AG20443 (cell line): ENCODE measurements around the gene ACTN1.
A peak's percentile ranks its signal among the peaks of the same experiment; 100 is the strongest.

Experiments
- DNase-seq: peaks from one replicate; pipeline ENCODE4 v3.0.0; 2012; ENCODE audit warnings: low spot score, mixed read lengths

The ACTN1 gene

DNA sequence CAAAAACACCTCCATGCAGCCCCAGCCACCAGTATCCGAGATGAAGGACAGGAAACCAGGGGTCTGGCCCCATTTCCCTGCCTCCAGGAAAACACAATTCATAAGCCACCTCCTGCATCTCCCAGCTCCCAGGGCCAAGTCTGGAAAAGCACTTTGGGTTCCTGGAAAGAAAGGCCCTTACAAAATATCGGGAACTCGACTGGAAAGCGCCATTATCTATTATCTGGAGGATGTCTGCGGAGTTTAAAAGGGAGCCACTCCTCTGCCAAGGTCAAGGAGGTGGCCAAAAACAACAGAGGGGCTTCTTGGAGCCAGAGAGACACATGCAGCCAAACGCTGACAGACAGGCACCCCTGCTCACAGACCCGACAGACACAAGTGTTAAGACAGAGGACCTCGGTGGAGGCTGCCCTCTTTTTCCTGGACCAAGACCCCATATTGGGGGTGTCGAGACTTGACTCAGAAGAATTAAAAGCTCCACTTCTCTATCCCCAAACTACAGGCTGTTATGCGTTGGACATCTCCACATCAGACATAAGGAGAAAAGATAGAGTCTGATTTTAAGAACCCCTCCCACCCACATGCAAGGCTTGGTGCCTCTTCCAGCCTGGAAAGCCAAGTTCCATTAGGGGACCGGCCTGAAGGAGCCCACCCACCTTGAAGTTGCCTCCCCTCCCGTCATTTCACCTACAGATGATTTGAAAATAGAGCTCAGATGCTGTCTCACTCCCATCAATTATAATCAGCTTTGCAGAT lies 9.6 kb downstream of the ACTN1 start:
- DNase-seq: no peak

DNA sequence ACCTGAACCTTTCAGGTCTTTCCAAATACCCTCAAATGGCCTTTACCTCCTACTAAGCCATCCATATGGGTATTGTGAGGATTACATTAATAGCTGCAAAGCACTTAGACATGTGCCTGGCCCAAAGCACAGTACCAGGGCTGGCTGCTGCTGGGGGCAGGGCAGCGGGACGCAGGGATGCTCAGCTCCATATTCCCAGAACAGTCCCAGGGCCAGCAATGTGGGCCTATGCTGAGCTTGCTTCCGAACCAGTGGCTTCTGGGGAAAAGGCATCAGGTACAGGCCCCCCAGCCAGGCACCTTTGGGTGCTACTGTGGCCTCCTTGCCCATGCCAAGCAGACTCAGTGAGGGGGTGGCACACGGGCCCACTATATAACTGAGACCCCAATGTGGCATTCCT lies 10.4 kb downstream of the ACTN1 start:
- no peak for DNase-seq

DNA sequence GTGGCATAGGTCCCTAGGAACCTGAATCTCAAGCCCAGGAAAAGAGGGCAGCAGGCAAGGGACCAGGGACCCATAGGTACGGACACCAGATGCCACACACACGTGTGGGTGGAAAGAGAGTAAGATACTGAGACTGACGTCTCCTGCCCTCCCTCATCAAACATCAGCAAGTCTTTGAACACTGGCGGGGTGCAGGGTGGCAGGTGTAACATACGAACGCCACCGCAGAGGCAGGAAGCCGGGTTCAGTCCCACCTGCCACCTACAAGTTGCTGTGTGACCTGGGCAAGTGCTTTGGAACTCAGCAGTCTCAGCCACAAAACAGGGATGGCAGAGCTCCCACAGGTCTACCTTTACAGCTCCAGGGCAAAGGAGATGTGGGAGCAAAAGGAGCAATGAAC lies 11.1 kb downstream of the ACTN1 start:
- DNase-seq: no peak

DNA sequence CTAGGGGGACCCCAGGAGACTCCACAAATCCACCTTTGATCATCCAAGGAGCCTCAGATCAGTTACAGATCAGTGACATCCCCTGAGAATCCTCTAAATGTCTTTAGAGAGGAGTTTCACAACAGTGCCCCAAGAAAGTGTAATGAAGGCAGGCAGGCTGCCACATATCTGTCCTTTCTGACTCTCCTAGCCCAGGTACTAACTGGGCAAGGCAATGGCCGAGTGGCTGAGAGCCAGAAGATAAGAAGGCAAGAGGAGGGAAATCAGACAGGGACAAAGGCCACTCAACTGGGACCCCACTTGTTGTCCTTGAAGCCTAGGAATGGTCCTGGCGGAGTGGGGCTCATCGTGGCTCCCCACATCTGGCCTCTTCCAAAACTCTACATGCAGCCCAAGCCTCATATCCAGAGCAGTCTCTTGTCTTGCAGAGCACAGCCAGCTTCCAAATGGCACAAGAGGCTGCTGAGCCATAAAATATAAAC lies 11.6 kb downstream of the ACTN1 start:
- DNase-seq: no peak

DNA sequence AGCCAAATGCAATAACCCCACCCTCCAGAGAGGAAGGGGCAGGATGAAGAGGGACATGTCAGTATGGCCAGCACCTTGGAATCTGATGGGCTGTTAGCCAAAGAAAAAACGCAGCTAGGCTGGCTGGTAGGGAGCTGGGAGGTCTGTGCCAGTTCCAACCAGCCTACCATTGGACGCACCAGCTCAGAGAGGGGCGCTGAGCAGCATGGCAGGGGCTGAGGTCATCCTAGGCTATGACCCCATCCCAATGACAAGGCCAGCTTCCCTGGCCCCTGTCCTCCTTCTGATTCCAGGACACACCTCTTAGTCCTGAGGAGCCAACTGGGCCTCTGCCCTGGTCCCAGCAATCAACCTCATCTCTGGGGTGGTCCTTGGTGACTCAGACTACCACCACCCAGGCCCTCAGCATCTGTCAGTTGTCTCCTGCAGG lies 12.2 kb downstream of the ACTN1 start:
- no peak for DNase-seq

DNA sequence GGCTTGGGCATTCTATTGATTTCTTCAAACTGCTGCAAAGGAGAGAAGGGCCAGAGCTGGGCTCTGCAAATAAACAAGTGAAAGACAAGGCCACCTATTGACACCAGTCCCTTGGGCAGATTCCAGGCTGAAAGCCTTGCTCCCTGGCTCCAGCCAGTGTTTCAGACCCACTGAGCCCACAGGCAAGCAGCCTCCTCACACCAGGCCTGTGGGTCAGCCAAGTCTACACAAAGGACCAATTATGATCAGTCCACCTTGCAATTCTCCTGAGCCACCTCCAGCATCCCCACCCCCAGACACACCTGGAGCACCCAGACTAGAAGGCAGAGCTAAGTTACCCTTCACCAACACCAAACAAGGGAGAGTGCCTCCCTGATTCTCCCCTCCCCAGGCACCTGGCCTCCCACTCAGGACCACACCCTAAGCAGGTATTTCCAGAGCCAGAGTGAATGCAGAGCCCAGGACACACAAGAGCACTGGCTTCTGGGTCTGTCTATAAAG lies 13.8 kb downstream of the ACTN1 start:
- no peak for DNase-seq

DNA sequence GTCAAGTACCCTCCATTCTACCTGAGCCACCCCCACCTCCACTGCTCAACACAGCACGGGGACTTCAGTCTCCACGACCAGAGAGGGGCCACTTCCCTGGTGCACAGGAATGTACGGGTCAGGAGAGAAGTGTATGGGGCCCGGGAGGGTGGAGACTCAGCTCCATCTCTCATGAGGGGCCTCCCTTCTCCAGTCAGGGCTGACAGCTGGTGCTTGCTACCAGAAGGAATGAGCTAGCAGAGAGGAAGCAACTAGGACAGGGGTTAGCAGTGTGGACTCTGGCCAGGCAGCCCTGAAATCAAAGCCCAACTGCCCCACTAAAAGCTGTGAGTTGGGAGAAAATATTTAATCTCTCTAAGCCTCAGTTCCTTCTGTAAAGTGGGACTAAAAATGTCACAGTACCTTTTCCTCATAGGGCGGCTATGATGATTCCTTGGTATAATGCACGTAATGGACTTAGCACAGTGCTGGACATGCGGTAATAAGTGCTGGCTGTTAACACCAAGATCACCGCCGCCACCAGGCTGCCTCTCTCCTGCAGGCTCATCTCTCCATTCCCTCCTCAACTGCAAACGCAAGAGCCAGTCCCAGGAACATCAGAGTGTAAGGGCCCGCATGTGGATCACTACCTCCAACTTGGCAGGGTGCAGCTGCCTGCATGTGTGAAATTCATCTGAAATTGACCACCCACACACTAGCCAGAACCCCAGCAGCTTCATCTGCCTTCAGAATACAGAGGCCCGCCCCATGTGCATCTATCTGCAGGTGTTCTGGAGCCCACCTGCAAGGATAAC lies 14.6 kb downstream of the ACTN1 start:
- DNase-seq: no peak

DNA sequence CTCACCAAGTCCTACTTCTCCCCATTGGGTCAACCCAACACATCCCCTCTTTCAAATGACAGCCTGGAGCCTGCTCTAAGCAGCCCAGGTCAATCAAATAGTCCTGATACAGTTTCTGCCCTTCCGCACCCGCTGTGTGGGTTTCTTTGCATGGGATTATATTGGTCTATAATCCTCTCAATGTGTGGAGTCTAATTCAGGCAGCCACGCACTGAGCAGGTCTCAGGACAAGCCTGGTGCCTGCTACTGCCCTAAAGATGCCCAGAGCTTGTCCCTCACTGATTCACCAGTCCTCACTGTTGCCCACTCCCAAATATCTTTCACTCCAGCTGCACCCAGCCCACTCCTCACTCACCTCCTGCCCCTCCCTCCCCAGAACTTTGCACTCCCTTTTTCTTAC lies 16.4 kb downstream of the ACTN1 start:
- DNase-seq: no peak

DNA sequence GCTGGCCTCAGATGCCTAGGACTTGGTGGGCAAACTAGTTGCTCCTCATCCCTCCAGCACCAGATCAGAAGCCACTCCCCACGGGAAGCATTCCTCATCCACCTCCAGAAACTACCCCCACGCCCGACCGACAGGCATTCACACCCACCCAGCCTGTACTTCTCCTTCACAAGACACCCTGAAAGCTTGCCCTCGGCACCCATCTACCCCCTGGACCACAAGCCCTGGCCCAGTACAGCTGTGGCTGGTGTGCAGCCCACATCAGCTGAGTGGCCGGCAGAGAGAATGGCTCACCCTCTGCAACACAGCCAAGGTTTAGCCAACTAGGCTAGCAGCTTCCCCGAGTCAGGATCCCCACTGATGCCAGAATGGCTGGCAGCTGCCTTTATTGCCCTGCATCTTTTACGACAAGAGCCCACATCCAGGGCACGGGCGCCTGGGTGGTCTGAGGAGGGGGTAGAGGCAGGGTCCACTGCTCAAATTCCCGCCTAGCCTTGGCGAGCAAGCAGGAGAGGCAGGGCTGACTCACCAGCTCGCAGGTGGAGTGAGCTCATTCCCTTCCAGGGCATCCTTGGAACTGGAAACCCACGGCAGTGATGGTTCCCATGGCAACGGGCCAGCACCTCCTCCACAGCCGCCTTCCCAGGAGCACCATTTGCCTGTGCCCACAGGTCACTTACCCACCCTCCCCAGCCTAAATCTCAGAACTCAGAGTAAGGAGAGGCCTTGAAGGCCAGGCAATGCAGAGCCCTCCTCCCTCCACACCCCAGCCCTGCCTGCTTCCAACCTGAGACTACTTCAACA lies 17.1 kb downstream of the ACTN1 start:
- DNase-seq: no peak

GRCh38 chr14:68961361-68961760 lies 17.7 kb downstream of the ACTN1 start:
- DNase-seq: no peak

GRCh38 chr14:68960123-68960522 lies 19.0 kb downstream of the ACTN1 start:
- DNase-seq: no peak

DNA sequence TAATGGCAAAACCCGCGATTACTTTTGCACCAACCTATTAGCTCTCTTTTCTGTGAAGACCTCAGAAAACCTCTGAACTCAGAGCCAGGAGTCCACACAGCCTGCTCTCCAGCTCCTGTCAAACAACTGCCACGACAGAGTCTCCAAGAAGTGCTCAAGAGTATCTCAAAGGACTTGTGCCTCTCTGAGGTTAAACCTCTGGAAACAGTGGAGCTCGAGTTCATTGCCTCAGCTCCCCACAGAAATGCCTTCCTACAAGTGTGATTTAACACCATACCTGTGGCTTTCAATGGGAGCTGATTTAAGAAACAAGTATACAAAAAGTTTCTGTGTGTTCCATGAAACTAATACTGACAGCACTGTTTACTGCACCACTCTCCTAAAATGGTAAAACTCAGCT lies 20.1 kb downstream of the ACTN1 start:
- no peak for DNase-seq

GRCh38 chr14:68958553-68958952 lies 20.5 kb downstream of the ACTN1 start:
- DNase-seq: no peak

DNA sequence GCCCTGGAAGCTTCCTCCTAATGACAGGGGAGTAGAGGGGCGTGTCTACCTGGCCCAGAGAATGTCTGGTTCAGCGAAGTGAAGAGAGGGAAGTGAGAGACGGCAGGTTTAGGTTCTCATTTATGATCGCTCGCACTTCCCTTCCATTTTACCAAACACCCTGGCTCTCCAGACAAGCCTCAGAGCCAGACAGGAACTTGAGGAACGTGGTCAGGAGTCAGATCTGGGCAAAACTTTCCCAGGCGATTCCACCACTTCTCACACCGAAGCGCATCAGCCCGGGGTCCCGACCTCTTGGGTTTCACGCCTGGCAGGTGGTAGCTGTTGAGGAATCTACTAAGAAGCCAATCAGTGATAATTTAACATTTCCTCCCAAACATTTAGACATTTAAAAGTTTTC lies 21.3 kb downstream of the ACTN1 start:
- no peak for DNase-seq

DNA sequence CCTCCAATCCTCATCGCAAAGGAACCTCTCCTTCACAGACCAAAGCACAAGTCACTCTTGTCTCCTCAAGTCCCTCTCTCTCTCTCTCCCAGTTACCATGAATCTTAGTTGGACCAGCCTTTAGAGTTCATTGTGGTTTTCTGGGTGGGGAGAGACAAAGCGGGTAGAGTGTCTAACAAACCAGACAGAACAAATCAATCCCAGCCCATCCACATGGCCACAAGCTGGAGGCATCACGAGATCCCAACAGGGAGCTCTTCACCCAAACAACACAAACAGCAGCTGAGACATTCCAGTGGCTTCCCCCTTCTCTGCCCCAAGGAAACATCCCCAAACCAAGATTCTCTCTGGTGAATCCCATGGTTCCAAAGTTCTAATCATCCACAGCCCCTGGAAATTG lies 22.4 kb downstream of the ACTN1 start:
- DNase-seq: peak; percentile 64

GRCh38 chr14:68955851-68956179 lies 23.3 kb downstream of the ACTN1 start:
- DNase-seq: no peak

DNA sequence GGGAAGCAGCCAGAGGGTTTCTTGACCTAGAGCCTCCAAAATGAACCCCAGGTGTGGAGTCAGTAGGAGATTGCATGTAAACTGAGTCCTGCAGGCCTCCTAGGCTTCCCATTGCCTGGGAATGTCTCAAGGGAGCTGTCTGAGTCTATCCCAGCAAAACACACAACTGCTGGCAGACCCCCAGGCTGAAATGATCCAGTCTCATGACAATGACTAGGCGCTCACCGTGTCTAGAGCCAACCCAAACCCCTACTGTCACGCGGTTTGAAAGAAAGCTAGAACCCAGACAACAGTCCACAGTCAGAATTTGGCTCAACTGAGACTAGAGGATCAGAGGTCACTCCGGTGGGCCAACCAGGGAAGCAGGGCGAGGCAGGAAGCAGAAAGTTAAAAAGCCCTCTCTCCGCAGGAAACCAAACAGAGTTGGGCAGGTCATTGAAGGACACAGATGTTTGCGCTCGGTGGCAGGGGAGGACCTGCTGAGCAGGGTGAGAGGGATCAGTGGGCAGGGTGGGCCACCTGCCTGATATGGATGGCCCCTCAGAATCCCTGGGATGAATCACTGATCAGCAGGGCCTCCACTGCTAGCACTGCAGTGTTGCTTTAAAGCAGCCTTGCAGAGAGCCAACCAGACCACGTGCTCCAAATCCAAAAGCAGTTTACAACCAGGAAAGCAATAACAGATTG lies 23.8 kb downstream of the ACTN1 start:
- DNase-seq: peak; percentile 25

- DNase-seq: no peak
Observed at GRCh38 chr14:68953196-68953555, 25.9 kb downstream of the ACTN1 start.

GRCh38 chr14:68952531-68953195 lies 26.4 kb downstream of the ACTN1 start:
- peak; percentile 58 for DNase-seq

GRCh38 chr14:68951800-68952530 lies 27.1 kb downstream of the ACTN1 start:
- no peak for DNase-seq
